ENCODE data around the gene STK32B. TPM values are rescaled to one million over a fixed set of nuclear protein-coding genes. Genes with fewer than 3 reads are reported as not detected.

Gene STK32B
- total and polyA plus RNA-seq, 2 of the 4 experiments (the other 2 are of a cell fraction) = 5.5 to 6.3 TPM

- H3K56ac ChIP-seq (ENCODE audit: extremely low read depth, insufficient read depth, low read length) = no peak overlapping the region
- in situ Hi-C loops (cut with MboI; ENCODE audit: low sequenced_read_pairs) = no loop called here
- H2AK9ac ChIP-seq (replicated peaks; ENCODE audit: low read depth, low read length, poor library complexity) = no peak overlapping the region
- no peaks in the 10 kb centered on the region for H3K9me3 ChIP-seq (ENCODE audit: control insufficient read depth, insufficient read depth, low read length)
- POLR2A ChIA-PET (ENCODE audit: unreplicated experiment) = no interaction called here
- no peak overlapping the region for H2AFZ ChIP-seq (replicated peaks; ENCODE audit: low read length, poor library complexity)
- H2BK120ac ChIP-seq (ENCODE audit: low read depth, low read length) = no peak overlapping the region
- H4K5ac ChIP-seq (ENCODE audit: low read depth, low read length) = no peak overlapping the region
- H3K14ac ChIP-seq (replicated peaks; ENCODE audit: low read depth, low read length) = no peak overlapping the region
- no peak overlapping the region for H2BK15ac ChIP-seq (ENCODE audit: low read depth, low read length)
- no CpG with 5 or more reads among the region's 2 CpGs for WGBS, 2 experiments (ENCODE audit: extremely low coverage in 2 of 2, insufficient read length in 1 of 2)
- no peak overlapping the region for H3K4me3 ChIP-seq (ENCODE audit: insufficient read depth, low read depth, low read length)
- BruUV-seq (replicated peaks) = no TSS peak
- H3K18ac ChIP-seq (ENCODE audit: low read depth, low read length) = no peak overlapping the region
- dilution Hi-C loops (cut with HindIII; ENCODE audit: low sequenced_read_pairs, unreplicated experiment) = no loop called here
- H3K4ac ChIP-seq (ENCODE audit: low read depth, low read length) = no peak overlapping the region
- H3K9me1 ChIP-seq (ENCODE audit: insufficient read depth, low read length) = 0 out of 2 replicates have a peak, but pooled peaks cover under 1% of the 10 kb centered on the region
- no peaks in the 10 kb centered on the region for H3K27me3 ChIP-seq (ENCODE audit: control insufficient read depth, insufficient read depth, low read length)
- no peak overlapping the region for H3K9ac ChIP-seq (ENCODE audit: low read depth, low read length)
- no peak for DNase-seq
- no peak overlapping the region for H2BK20ac ChIP-seq (ENCODE audit: low read depth, low read length)
- H3K23ac ChIP-seq (ENCODE audit: low read depth, low read length) = no peak overlapping the region
- H2BK5ac ChIP-seq (ENCODE audit: low read depth, low read length, poor library complexity, severe bottlenecking) = no peak overlapping the region
- intact Hi-C loops (cut with micrococcal nuclease) = no loop called here
- H3K27ac ChIP-seq (ENCODE audit: insufficient read depth, low read length) = no peak overlapping the region
- ATAC-seq (ENCODE audit: low read depth) = no peak
- CTCF ChIA-PET = no interaction called here
- no peak overlapping the region for H4K8ac ChIP-seq (ENCODE audit: low read depth in 2 of 2, low read length in 2 of 2)
- H3K79me1 ChIP-seq (ENCODE audit: low read depth in 1 of 2, low read length in 2 of 2) = peaks cover 2 to 4% of the 10 kb centered on the region in 2 experiments; a peak in 1 of 4 replicates
- H2AK5ac ChIP-seq (ENCODE audit: low read depth, low read length) = no peak overlapping the region
- no peaks in the 10 kb centered on the region for H3K4me1 ChIP-seq (ENCODE audit: control insufficient read depth, insufficient read depth, low read length)
- H4K20me1 ChIP-seq (ENCODE audit: insufficient read depth, low read length) = no peaks in the 10 kb centered on the region; the same call in 1 of the 2 replicates
- H4K91ac ChIP-seq (ENCODE audit: insufficient read depth, low read depth, low read length) = no peak overlapping the region
- no peak overlapping the region for H3K4me2 ChIP-seq (ENCODE audit: low read depth, low read length)
- H3K36me3 ChIP-seq (ENCODE audit: control insufficient read depth, insufficient read depth, low read length) = no peaks in the 10 kb centered on the region
- TF ChIP-seq MAZ (IDR thresholded peaks at IDR 0.05; ENCODE audit: borderline replicate concordance, low read depth, low read length) (no peak), RFX5 (IDR thresholded peaks at IDR 0.05; ENCODE audit: low read depth, low read length) (no peak), ELK1 (IDR thresholded peaks at IDR 0.05; ENCODE audit: borderline replicate concordance, low read depth, low read length) (no peak), RCOR1 (IDR thresholded peaks at IDR 0.05; ENCODE audit: insufficient replicate concordance, low read length) (no peak), NFE2L2 (IDR thresholded peaks at IDR 0.05; ENCODE audit: low read depth, low read length) (no peak), FOS (IDR thresholded peaks at IDR 0.05; ENCODE audit: low read depth, low read length) (no peak), SMC3 (IDR thresholded peaks at IDR 0.05; ENCODE audit: low read depth, low read length) (no peak), CTCF (conservative IDR thresholded peaks at IDR 0.05; ENCODE audit: low read depth, low read length) (no peak), RAD21 (IDR thresholded peaks at IDR 0.05; ENCODE audit: low read length) (no peak), CHD1 (IDR thresholded peaks at IDR 0.05; ENCODE audit: low read depth, low read length) (no peak), CEBPB (IDR thresholded peaks at IDR 0.05; ENCODE audit: low read depth, low read length) (no peak), POLR2A (IDR thresholded peaks at IDR 0.05; ENCODE audit: low read depth, low read length) (no peak), BHLHE40 (IDR thresholded peaks at IDR 0.05; ENCODE audit: low read depth, low read length) (no peak)
Observed at GRCh38 chr4:5199912-5200311, 148.6 kb downstream of the STK32B start.
